ENCODE measurements around the gene TMEM121.

- TF ChIP-seq, protein P1, sequence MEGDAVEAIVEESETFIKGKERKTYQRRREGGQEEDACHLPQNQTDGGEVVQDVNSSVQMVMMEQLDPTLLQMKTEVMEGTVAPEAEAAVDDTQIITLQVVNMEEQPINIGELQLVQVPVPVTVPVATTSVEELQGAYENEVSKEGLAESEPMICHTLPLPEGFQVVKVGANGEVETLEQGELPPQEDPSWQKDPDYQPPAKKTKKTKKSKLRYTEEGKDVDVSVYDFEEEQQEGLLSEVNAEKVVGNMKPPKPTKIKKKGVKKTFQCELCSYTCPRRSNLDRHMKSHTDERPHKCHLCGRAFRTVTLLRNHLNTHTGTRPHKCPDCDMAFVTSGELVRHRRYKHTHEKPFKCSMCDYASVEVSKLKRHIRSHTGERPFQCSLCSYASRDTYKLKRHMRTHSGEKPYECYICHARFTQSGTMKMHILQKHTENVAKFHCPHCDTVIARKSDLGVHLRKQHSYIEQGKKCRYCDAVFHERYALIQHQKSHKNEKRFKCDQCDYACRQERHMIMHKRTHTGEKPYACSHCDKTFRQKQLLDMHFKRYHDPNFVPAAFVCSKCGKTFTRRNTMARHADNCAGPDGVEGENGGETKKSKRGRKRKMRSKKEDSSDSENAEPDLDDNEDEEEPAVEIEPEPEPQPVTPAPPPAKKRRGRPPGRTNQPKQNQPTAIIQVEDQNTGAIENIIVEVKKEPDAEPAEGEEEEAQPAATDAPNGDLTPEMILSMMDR (conservative IDR thresholded peaks at IDR 0.05; ENCODE audit: low read depth, low read length): no peak
- TF ChIP-seq POLR2A (IDR thresholded peaks at IDR 0.05; ENCODE audit: low read depth, low read length) (no peak), MAZ (IDR thresholded peaks at IDR 0.05; ENCODE audit: borderline replicate concordance, low read depth, low read length) (no peak), RAD21 (IDR thresholded peaks at IDR 0.05; ENCODE audit: low read length) (no peak), RCOR1 (IDR thresholded peaks at IDR 0.05; ENCODE audit: insufficient replicate concordance, low read length) (no peak), CEBPB (IDR thresholded peaks at IDR 0.05; ENCODE audit: low read depth, low read length) (no peak), USF2 (IDR thresholded peaks at IDR 0.05; ENCODE audit: low read depth, low read length) (no peak)
Measured at GRCh38 chr14:105562713-105563346, 36.4 kb downstream of the TMEM121 start.

Data from IMR-90 (cell line).